Raji (cell line): Measurements from ENCODE around the gene SEMA5B.

Experiments used
- POLR2A ChIP-seq: IDR thresholded peaks from 2 replicates; pipeline ENCODE4 v1.6.1; 2011; ENCODE audit warnings: low read depth, low read length, control low read depth; ENCODE audit not compliant: insufficient read depth

SEMA5B gene

DNA sequence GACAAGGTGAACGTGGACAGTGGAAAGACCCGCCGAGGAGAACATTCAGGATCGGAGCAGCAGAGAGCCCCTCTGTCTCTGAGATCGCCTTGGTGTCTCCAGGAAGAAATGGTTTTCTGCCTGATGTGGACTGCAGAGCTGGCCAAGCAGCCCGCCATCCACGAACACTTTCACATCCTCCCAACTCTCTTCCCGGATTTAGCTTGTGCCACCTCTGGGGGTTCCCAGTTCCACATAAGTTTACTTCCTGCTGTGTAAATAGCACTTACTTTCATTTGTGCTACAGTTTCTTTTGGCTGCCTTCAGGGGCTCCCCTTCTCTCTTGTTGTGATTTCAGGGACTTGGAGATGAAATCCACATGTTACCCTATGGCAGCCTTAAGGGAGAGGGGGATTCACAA, 48.4 kb downstream of the SEMA5B start:
- TF ChIP-seq POLR2A, result no peak

DNA sequence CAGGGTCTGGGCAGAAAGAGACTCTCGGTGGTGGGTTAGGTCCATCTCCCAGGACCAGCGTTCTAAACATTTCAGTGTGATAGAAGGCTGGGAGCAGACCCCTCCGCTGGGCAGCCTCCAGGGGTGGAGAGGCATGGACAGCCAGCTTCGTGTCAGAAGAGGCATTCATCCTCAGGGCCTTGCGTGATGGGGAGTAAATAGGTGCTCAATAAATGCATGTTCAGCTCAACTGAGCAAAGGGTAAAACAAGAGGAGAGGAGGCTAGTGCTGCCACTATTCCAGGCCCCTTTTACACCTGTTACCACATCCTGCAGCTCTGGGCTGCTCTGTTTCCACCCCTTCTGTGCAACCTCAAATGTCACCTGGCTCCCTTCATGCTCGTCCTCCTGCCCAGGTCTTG, 49.0 kb downstream of the SEMA5B start:
- TF ChIP-seq POLR2A, result no peak

DNA sequence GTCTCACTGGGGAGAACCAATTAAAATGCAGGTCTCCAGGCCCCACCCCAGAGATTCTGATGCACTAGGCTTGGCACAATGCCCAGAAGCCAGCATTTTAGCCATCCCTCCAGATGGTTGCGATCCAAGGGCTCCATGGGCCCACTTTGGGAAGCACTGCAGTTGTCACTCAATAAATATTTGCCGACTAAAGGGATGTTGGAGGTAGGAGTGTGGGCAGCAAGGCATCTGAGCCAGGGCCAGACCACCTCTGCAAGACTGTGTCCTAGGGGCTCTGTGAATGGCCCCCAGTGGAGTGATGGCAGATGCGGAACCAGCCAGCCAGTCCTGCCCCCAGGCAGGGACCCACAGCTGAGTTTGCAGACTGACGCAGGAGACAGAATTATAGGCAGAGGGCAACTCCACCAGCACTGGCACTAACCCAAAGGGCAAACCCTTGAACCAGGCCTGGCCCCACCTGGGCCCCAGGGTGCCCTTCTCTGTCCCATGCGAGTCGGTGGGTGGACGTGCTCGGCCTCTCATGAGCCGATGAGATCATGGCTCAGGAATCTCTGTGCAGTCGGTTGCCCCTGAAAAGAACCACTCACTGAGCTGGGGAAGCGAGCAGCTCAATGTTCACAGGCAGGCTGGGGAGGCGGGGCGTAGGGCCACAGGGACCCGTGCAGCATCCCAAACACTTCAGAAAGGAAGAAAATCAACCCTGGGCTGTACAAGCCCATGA, 49.7 kb downstream of the SEMA5B start:
- no peak for TF ChIP-seq POLR2A

DNA sequence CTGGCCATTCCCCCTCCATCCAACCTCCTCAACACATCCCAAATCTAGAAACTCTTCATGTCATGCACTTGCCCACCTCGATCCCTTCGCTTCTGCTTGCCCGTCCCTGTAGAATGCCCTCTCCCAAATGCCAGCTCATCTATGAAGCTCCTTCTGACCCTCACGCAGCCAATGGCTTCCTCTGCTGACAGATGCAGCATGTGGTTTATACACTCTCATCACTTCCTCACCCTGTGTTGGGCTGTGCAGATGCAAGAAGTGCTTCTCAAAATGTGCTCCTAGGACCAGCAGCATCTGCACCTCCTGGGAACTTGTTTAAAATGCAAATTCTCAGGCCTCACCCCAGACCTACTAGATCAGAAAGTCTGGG, 51.7 kb downstream of the SEMA5B start:
- peak; percentile 71 for TF ChIP-seq POLR2A

DNA sequence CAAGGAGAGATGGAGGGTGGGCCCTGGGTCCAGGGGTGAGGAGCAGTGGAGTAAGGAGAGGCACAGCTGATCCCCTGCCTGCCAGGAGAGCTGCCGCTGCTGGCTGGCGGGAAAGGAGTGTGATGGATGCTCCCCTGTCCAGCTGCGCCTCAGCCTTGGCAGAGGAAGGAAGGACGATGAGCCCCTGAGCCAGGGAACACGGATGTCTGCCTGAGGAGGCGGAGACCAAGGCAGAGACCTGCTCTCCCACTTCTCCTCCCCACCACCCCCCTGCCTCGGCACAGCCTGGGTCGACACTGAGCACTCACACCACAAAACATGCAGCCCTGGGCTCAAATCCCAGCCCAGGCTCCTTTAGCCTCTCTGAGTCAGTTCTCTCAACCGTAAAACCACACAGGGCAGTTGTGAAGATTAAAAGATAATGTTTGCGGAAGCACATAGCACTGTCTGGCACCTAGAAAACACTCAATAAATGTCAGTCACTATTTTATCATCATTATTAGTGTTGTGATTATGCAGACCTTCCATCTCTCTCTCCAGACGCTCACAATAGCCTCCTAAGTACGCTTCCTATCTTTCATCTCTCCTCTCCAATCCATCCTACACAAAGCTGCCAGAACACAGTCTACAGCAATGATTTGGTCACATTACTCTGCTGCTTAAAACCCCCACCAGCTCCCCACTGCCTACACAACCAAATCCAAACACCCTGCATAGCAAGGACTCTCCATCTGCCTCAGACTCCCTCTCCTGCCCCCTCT, 52.2 kb downstream of the SEMA5B start:
- TF ChIP-seq POLR2A, result 0 out of 2 replicates have a peak, but pooled peaks have one; percentile 29

DNA sequence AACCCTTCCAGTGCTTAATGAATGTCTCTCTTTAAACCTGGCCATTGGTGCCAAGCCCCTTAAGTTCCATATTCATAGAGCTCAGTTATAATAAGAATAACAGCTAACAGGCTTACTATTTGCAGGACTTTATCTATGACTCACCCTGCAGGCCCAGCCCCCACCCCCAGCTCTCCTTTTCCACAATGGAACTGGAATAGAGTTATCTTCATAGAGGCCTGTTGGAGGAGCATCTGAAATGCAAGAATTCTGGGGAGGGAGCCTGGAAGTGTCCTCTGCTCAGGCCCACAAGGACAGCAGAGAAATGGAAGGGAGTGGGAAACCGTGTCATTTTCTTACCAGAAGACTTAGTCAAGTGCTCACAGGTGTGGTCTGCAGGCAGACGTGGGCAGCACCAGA, 52.8 kb downstream of the SEMA5B start:
- no peak for TF ChIP-seq POLR2A

DNA sequence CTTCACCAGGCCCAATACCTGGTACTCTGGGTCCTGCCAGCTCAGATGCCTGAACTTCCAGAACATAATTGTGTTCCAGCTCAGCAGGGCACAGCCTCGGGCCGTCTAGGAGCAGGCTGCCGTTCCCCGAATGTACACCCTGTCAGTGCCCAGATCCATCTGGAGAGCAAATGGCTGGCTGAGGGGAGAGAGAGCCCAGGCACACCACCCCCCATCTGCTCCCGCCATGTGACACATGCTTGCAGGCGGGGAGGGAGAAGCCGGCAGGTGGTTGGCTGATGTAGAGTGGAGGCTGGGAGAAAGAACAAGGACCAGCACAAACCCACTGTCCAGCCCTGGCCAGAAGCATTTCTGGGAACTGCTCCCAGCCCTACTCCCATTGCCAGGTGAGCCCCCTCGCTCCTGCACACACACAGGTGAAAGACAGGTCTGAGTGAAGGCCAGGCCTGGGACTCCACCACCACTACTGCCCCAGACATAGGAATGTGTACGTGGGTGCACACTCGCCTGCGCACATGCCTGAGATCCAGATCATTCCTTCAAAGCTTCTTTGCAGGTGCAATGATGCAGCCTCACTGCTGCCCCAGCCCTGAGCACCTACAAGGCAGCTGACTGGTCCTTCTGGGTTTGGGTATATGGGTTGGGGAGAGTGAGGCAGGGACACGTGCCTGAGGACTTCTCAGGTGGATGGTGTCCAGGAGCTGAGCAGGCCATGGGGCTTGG, 53.5 kb downstream of the SEMA5B start:
- no peak for TF ChIP-seq POLR2A

DNA sequence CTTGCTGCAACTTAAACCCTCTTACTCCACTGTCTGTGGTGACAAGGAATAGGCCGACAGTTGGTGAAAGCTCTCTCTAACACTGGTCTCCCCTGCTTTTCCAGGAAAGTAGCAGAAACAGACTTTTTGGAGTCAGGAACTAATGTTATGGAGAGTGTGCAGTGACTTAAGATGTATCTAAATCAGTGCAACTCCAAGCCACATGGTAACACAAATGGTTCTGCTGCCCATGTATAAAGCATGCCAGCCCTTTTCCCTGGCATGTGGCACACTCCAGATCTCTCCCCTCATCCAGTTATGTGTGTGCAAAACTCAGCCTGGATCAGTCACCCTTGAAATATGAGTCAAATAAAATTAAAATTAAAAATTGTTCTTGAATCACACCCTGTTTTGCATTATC, 55.4 kb downstream of the SEMA5B start:
- no peak for TF ChIP-seq POLR2A

DNA sequence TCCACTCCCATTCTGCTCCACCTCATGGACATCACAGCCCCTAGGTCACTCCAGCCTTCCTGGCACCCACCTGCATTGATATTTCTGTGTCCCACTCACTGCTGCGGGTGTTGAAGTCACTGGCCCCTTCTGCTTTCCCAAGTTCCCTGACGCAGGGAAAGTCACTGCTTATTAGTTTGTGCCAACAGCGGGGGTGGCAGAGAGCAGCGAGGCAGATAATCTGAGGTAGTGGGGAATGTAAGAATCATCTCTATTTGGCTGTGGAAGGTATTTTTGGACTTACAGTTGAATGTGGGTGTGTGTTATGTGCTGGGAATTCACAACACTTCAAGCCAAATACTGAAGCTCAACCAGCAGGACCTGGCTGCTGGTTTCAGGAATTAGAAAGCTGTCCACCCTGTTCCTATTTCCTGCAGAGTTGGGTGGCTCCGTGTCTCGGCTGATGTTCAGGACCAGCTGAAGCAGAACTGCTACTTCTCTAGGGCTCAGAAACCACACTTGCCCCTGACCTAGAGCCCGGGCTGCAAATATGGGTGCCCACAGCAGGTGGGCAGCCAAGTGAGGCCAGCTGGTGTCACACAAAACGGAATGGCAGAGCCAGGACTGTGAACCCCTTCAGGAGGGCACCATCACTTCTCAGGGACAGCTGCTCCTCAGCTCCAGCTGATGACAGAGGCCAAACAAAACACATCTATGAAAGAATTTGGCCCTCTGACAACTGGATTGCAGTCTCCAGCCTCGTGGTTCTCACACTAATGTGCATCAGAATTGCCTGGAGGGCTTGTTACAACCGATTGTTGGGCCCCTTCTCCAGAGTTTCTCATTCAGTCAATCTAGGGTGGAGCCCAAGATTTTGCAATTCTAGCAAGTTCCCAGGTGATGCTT, 57.7 kb downstream of the SEMA5B start:
- TF ChIP-seq POLR2A, result no peak

DNA sequence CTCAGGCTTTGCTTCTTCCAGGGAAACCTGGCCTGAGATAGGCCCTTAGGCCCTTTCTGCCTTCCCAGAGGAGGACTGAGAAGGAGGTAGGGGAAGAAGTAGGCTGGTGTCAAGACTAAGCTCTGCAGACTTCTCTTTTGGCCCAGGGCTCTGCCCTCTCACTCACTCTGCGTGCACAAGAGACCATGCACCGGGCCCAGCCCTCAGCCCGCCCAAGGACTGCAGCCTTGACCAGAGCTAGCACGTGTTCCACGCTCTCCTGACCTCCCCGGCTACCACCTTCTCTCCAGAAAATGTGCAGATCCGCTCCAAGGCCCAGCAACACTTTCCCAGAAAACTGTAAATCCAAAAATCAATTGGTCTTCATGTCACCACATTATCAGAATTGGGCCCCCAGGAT, 59.8 kb downstream of the SEMA5B start:
- TF ChIP-seq POLR2A, result no peak

DNA sequence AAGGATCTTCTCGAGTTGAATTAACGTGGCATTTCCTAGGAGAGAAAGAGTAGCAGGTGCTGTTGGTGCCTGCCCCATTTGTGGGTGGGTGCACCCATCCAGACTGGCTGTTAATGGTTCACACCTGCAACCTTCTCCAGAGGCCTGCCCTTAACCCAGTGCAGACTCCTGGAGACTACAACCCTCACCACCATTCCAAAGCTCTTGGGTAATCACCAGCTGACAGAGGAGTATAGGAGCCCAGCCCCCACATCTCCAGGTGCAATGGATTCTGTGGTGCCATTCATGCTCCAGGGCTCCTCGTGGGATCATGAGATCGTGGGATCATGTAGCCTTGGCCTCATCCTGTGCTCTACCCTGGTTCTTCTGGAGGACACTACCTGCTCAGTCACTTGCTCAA, 60.2 kb downstream of the SEMA5B start:
- no peak for TF ChIP-seq POLR2A

DNA sequence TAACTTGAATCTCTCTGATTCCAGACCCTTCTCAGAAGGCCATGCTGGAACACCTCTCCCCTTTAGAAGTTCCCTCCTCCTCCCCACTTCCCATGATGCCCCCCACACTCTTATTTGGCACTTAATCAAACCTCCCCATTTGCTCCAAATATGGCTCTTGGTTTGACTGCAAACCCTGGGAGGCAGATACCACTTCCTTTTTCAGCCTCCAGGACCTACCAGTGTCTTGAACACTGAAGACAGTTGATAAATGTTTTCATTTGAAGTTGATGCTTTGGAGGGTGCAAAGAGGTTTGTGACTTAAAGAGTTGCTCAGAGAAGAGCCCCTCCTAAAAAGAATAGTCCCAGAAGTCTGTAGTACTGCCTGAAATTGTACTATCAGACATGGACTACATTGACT, 61.5 kb downstream of the SEMA5B start:
- no peak for TF ChIP-seq POLR2A

DNA sequence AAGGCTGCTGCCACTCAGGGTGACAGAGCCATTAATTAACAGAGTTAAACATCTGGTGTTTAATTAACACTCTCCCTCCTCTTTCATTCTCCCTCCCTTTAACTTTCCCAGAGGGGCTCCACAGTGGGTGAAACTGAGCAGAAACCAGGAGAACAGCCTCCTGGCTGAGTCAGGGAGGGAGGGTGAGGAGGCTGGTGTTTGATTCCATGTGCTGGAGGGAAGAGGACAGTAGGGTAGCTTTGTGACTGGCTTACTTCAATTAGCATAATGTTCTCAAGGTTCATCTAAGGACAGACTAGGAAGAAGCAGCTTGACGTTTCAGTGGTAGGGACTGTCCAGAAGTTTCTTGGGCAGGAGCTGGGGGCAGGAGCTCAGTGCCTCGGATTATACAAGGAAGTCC, 62.8 kb downstream of the SEMA5B start:
- TF ChIP-seq POLR2A, result no peak

DNA sequence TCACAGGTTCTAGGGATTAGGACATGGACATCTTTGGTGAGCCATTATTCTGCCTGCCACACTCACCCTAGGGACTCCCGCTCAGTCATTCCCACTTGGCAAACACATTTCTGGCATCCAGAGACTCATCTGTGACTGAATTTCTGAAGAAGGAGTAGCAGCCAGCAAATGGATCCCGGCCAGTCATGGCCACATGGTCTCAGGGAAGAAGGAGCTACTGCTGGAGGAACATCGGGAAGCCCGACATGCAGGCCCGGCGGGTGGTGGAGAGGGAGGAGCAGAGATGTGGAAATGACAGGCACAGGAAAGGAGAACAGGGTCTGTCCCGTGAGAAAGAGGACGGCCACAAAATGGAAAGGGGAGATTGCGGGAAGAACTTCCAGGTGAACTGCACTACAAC, 65.4 kb downstream of the SEMA5B start:
- TF ChIP-seq POLR2A, result no peak

DNA sequence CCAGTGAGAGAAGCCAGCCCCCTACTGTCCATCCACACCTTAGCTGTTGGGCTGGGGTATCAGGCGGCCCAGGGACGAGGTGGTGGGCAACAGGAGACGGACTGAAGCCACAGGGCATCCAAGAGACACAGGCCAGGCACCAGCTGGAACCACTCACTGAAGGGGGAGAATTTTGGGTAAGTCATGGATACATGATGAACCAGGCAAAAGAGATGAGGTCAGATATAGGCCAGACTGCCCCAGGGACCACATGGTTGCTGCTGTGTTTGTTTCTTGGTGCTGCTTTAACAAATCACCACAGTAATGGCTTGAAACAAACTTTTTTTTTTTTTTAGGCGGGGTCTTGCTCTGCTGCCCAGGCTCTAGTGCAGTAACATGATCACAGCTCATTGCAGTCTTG, 66.4 kb downstream of the SEMA5B start:
- no peak for TF ChIP-seq POLR2A
